Right lobe of liver (tissue), 4 donors: ENCODE measurements around the gene VPS4A.

Experiments
- POLR2A ChIP-seq: fragments of 450-650 bp; IDR thresholded peaks from one replicate; pipeline ENCODE4 v1.6.1; 2017; ENCODE audit warnings: antibody characterized with exemption, mild to moderate bottlenecking
- TF ChIP-seq, protein P1 (sequence below), 4 donors: fragments of 200-600 bp in 3 of 4; fragments of 450-650 bp in 1 of 4; IDR thresholded peaks; one replicate each; pipeline versions ENCODE4 v1.5.1 to v1.8.0; 2016 to 2022; ENCODE audit warnings: antibody characterized with exemption in 4 of 4, mild to moderate bottlenecking in 2 of 4
- donor health status: DM: no; HTN: no; CAD: no.
- donor health status: DM: no; HTN: no; CAD: no.
- donor health status: DM: no; HTN: yes; CAD: no.

DNA sequence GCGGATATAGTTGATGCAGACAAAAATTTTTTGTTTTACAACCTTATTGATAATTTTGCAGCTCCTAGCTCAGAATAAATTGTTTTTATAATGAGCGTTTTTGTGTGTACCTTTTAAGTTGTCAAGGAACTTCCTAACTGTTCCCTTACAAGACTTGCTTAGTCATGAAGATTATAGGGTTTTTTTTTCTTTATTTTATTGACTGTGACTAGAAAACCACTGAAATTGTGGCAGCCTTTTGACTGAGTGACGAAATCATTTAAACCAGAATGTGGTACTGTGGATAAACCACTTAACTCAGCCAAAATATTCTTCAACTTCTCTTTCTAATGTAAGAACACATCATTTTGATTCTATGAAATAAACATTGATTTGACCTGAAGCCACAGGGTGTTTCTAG is 40.8 kb upstream of the VPS4A start:
- TF ChIP-seq, protein P1, sequence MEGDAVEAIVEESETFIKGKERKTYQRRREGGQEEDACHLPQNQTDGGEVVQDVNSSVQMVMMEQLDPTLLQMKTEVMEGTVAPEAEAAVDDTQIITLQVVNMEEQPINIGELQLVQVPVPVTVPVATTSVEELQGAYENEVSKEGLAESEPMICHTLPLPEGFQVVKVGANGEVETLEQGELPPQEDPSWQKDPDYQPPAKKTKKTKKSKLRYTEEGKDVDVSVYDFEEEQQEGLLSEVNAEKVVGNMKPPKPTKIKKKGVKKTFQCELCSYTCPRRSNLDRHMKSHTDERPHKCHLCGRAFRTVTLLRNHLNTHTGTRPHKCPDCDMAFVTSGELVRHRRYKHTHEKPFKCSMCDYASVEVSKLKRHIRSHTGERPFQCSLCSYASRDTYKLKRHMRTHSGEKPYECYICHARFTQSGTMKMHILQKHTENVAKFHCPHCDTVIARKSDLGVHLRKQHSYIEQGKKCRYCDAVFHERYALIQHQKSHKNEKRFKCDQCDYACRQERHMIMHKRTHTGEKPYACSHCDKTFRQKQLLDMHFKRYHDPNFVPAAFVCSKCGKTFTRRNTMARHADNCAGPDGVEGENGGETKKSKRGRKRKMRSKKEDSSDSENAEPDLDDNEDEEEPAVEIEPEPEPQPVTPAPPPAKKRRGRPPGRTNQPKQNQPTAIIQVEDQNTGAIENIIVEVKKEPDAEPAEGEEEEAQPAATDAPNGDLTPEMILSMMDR (IDR thresholded peaks at IDR 0.05): no peak
- TF ChIP-seq POLR2A: no peak
